SH-SY5Y (cell line): ENCODE data around the gene PCDH9.

Source experiments
- GATA2 ChIP-seq: IDR thresholded peaks from 2 replicates; pipeline ENCODE4 v1.6.1; 2011; ENCODE audit warnings: mild to moderate bottlenecking, low read depth, low read length
- GATA3 ChIP-seq: IDR thresholded peaks from 2 replicates; pipeline ENCODE4 v1.6.1; 2011; ENCODE audit warnings: low read depth, mild to moderate bottlenecking, low read length, moderate library complexity

- TF ChIP-seq GATA2 = no peak
- no peak for TF ChIP-seq GATA3
These were observed 862.8 kb downstream of the PCDH9 start for GRCh38 chr13:66367356-66367755.
